IPS DF 4.7 (cell line): ENCODE results near the gene HOXC12.

ENCODE experiments used
- DNase-seq: peaks from one replicate; pipeline ENCODE4 v3.0.0-alpha.2; 2013; ENCODE audit warnings: low spot score; ENCODE audit errors: extremely low read depth

Gene HOXC12

DNA sequence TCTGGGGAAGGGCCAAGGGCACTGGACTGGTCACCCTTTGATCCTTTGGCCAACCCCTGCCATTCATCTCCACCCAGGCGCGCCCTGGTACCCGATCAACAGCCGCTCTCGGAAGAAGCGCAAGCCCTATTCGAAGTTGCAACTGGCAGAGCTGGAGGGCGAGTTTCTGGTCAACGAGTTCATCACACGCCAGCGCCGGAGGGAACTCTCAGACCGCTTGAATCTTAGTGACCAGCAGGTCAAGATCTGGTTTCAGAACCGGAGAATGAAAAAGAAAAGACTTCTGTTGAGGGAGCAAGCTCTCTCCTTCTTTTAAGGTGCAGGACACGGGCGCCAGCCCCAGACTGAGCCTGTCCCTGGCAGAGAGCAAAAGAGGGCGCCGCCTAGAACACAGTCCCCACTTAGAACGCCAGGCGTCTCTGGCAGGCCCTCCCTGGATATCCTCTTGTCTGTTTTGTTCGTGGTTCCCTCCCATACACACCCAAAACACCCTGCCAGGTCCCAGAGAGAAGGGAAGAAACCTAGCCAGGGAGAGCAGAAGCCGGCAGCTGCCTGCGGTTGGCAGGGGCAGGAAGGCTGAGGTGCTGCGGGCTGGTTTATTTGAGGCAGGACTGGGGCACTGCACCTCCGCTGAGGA is 1.7 kb downstream of the HOXC12 start:
- no peak for DNase-seq

- no peak for DNase-seq
Measured at GRCh38 chr12:53956914-53957536, 2.3 kb downstream of the HOXC12 start.

GRCh38 chr12:53958128-53958527 is 3.4 kb downstream of the HOXC12 start:
- no peak for DNase-seq

DNA sequence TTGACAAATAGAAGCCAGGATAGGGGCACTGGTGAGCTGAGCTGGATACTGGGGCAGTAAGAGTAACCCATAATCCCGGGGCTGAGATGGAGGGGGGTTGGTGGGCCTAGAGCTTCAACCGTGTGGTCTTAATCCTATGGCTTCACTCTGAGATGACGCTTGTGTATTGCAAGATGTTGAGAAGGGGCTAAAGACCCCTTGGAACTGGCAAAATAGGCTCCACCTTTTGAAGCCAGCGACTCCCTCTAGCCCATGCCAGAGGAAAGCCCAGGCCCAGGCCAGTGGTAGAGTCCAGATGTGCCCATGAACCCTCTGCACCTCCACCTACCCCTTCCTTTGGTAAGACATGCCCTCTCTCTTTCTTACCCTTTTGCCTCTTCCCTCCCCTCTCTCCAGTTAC is 4.6 kb downstream of the HOXC12 start:
- no peak for DNase-seq

DNA sequence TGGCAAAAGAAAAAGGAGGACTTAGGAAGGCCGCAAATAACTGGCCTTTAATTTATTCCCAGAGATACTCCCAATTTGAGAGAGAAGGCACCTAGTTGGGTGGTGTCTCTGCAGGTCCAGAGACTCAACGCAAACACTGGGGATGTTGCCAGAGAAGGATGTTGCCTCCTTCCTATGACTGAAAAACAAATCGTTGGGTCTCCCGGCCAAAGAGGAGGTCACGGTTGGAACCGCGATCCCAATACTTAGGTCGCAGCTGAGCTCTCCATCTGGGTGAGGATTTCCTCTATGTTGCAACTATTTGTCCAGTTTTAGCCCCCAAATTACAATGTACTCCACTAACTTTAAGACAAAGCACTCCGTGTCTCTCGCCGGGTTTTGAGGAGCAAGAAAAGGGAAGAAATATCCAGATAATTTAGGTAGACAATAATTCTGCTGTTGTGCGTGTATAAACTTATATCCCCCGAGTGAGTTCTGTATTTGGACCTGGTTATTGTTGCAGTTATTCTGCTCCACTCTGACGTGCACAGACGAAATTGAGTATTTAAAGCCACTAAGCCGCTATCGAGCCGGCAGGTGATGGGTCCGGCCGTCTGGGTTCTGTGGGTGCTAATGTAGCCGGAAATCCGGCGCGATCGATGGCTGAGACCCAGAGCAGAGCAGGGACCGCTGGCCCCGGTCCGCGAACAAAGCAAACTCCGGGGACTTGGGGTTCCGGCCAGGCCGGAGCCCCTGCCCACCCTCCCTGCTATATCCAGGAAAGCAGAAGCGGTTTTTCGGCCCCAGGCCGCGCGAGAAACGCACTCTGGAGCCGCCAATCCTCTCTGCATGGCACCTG is 5.7 kb downstream of the HOXC12 start:
- no peak for DNase-seq

DNA sequence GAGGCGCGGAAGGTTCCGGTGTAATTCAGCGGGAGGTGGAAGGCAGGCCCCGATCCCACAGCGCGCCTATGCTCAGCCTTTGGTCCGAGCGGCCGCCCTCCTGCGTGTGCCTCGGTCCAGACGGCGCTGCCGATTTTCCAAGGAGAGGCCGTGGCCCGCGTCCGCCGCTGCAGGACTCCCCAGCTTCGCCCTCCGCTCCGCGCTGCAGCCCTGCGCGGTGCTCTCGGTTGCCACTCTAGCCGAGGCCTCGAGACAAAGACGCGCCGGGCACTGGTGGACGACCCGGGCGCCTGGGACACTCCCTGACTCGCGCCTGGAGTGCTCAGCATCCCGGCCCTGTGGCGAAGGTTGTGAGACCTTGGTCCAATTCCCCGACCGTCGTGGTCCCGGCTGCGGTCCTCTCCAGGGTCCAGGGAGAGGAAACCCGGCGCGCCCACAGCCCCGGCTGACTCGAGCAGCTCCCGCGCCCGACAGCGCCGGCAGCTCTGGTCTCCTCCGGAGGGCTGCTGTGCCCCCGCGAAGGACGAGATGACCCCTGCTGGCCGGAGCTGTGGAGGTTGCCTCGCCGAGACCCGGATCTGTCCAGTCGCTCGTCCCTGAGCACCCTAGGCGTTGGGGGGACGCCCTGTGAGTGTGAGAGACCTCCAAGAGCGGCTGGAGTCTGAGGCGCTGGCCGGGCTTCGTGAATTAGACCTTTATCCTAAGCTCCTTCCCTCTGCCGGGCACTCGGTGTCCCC is 6.5 kb downstream of the HOXC12 start:
- DNase-seq = no peak

GRCh38 chr12:53963005-53963404 is 8.3 kb downstream of the HOXC12 start:
- DNase-seq = no peak

DNA sequence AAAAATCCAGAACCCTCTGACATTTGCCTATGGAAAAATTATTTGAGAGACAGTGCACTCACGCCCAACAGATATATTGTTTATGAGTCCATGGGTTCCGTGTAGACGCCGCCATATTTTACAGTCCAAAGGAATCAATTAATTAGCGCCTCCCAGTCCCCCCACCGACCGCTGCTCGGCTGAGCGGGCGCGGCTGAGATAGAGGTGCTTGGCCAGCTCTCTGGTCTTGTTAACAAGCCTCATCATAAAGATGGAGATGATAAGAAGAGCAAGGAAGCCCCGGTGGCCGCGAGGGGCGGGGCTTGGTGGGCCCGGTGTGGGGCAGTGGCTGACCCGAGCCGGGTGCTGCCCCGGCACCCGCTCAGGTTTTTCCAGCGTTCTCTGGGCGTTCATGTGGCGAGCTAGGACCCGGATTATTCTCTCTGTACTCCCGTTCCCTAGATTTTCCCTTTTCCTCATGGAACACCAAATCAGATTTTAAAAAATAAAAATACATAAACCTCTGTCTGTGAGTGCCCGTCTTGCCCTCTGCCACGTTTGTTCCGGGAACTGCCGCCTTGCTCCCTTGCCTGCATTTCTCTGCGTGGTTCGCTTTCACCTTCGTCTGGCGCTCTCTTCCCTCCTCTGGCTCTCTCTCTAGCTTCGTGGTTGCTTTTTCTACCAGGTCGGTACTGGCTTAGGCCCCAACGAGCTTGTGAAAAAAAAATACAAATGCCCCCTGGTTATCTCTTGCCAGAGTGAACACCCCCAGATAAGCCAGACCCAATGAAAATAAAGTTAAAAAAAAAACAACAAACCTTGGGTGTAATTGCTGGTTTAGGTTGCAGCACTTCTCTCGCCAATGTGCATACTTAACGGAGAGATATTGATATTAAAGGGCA is 9.0 kb downstream of the HOXC12 start:
- DNase-seq = no peak

DNA sequence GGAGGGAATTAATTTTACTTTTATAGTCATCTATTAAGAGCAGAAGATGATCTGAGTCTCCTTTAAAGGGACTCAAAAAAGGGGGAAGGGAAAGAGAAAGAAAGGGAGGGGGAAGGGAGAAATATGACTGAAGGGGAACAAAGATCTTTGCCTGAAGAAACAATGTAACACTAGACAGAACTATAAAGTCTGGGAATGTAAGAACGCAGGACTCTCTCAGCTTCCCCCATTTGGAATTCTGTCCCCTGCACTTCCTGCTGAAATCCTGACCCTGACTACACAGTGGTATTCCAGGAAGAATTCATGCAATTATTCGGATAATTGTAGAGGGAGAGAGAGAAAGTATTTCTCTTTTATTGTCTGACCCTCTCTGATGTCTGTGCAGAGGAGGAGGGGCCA is 9.6 kb downstream of the HOXC12 start:
- no peak for DNase-seq

DNA sequence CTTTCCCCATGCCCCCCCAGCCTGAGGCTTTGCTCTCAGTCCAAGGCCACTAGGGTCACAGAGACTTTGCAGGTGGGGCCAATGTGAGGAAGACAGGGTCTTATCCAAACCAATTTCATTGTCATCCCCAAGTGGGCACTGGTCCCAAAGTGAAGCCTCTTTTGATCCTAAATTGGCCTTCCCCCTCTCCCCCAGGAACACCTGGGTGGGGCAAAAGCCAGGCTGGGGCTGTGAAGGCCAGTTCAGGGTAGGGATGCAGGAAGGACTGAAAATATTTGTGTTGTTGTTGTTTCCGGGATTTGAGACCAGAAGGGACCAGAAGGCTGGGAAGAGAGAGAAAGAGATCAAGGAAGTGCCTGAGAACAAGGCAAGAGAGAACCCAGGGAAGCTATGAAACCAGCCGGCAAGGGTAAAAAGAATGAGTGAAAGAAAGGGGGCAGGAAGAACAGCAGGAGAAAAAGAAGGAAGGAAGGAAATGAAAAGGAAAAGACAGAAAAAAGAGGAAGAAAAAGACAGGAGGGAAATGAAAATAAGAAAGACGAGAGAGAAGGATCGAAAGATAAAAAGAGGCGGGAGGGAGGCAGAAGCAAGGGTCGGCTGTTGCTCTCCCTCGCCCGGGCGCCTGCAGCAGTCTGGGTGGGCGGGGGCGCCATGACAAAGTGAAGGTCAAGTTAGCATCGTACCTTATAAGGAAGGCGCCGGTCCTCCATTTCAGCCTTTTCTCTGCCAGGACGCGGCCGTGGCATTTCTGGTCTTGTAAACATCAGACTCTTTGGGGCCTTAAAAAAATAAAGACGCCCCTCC is 10.8 kb downstream of the HOXC12 start:
- DNase-seq = no peak

- no peak for DNase-seq
Measured at GRCh38 chr12:53966085-53966384, 11.3 kb downstream of the HOXC12 start.

- no peak for DNase-seq
Measured at GRCh38 chr12:53966385-53967133, 11.9 kb downstream of the HOXC12 start.

DNA sequence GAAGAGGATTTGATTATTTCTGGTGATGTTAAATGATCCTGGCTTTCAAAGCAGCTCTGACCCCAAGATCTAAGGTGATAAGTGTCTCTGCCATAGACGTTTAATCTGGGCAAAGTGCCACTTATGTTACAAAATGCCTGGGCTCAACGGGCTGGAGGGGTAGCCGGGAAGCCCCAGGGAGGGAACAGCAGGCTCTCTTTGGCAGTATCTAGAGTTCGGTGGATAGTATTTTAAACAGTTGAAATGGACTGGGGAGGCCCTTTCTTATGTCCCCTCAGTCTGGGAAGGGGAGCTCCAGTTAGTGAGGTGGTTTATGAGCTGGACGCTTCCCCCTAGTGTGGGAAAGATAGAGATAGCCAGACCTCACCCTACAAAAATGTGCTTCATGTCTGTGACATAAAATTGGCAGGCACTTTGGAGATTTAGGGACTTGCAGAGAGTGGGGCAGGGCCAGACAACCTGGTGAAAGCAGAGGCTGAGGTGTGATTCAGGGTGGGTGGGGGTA is 12.8 kb downstream of the HOXC12 start:
- DNase-seq = no peak

DNA sequence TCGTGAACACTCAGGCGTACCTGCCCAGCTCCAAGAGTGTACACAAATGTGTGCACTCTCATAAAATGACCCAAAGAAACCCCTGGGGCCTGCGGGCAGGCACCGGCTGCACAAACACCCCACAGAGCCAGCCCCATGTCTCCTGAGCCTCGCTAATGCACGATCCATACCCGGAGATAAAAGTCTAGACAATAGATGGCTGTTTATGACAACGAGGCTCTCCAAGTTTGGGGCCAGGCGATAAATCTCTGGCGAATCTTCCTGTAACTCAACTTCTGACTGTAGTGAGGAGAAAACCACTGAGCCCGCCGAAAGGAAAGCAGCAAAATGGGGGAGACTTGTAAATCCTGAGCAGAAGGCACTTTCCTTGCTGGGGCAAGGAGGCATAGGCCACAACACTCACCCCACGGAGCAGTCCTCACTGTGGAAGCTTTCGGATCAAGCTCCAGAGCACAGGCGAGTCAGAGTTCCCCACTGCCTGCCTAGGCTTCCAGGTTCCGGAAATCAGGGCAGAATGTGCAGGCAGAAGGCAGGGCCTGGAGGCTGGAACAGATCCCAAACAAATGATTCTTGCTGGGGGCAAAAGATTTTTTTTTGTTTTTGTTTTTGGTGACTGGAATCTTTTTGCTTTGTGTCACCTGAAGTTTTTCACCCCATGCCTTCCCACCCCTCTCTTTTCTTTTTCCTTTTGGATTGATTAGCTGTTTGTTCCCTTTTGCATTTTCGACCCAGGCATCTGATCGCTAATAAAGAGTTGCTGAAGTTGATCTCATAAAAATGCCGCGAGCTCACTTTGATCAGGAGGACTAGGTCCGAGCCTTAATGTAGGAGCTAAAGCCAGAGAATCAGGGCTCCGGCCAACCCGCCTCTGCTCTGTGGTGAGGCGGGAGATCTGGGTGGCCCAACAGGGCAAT is 13.8 kb downstream of the HOXC12 start:
- no peak for DNase-seq

- DNase-seq = no peak
Measured at GRCh38 chr12:53969588-53970259, 15.0 kb downstream of the HOXC12 start.

DNA sequence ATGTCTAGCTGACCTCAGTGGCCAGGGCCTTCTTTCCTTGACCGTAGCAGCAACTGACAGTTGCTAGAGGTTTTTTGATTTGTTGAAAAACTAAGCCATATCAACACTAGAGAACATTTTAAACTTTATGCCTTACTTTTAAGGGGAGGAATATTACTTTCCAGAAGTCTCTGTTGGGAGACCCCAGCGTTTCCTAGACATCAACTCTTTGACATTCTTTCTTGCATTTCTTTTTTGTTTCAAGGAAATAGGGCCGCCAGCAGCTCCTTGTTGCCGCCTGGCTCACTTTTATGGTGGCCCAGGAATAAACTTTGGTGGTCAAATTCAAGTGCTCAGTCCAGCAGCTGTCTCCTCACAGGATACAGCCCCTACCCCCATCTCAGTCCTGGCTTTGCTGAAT is 15.7 kb downstream of the HOXC12 start:
- DNase-seq = no peak

- no peak for DNase-seq
Measured at GRCh38 chr12:53971129-53971528, 16.4 kb downstream of the HOXC12 start.

GRCh38 chr12:53971686-53972085 is 17.0 kb downstream of the HOXC12 start:
- DNase-seq = no peak
